Suprapubic skin (tissue), 4 donors: ENCODE results near the gene CNTN4. TPM values are rescaled to one million over a fixed set of nuclear protein-coding genes. Genes with fewer than 3 reads are reported as not detected.
"Not testable (repeated sequence)": the region's sequence is repeated elsewhere in the genome, so short reads cannot be mapped to it uniquely, and the experiment has no call there.

ENCODE experiments used
- DNase-seq, 2 donors: peaks; one replicate each; pipeline ENCODE4 v3.0.0-alpha.2; 2019; ENCODE audit warnings: low spot score in 2 of 2
- H3K27ac ChIP-seq: fragments of 200-600 bp; sonication (generic); one replicate; pipeline ENCODE4 v1.5.1; 2019
- H3K27me3 ChIP-seq: fragments of 200-600 bp; sonication (generic); one replicate; pipeline ENCODE4 v1.5.1; 2019
- H3K36me3 ChIP-seq: fragments of 200-600 bp; sonication (generic); one replicate; pipeline ENCODE4 v1.5.1; 2019
- H3K4me1 ChIP-seq: fragments of 200-600 bp; sonication (generic); one replicate; pipeline ENCODE4 v1.5.1; 2019
- H3K4me3 ChIP-seq: fragments of 200-600 bp; sonication (generic); one replicate; pipeline ENCODE4 v1.5.1; 2019; ENCODE audit warnings: mild to moderate bottlenecking
- H3K9me3 ChIP-seq: fragments of 200-600 bp; sonication (generic); one replicate; pipeline ENCODE4 v1.5.1; 2019
- CTCF ChIP-seq, 2 donors: fragments of 200-600 bp in 1 of 2; fragments of 450-650 bp in 1 of 2; sonication (generic) in 1 of 2; IDR thresholded peaks; one replicate each; pipeline ENCODE4 v1.5.1; 2016 to 2019; ENCODE audit warnings: antibody characterized with exemption in 2 of 2, mild to moderate bottlenecking in 1 of 2, moderate library complexity in 1 of 2
- EP300 ChIP-seq: sonication (generic); formaldehyde crosslinking; IDR thresholded peaks from one replicate; pipeline ENCODE4 v1.6.1; 2017; ENCODE audit warnings: antibody characterized with exemption
- POLR2A ChIP-seq, 2 donors: fragments of 450-650 bp; IDR thresholded peaks; one replicate each; pipeline ENCODE4 v1.6.1; 2017; ENCODE audit warnings: antibody characterized with exemption in 2 of 2, mild to moderate bottlenecking in 2 of 2, moderate library complexity in 2 of 2
- POLR2AphosphoS5 ChIP-seq, 3 donors: sonication (generic); formaldehyde crosslinking; IDR thresholded peaks; one replicate each; pipeline ENCODE4 v1.6.1; 2017; ENCODE audit warnings: antibody characterized with exemption in 3 of 3
- WGBS: methylation state at CpG from one replicate; pipeline ENCODE4 v1.1.5; 2018; 5-methylcytosine and 5-hydroxymethylcytosine counted together
- total RNA-seq, 4 donors: library from RNA; depleted of rRNA; stranded (reverse); fragments of >200 nt; gene quantifications; one replicate each; pipeline ENCODE4 v1.1.0, GENCODE V29; 2016

Gene CNTN4
- total RNA-seq, 4 donors from 2014 or later, result 0.60 to 8.1 (median 7.5) TPM

DNA sequence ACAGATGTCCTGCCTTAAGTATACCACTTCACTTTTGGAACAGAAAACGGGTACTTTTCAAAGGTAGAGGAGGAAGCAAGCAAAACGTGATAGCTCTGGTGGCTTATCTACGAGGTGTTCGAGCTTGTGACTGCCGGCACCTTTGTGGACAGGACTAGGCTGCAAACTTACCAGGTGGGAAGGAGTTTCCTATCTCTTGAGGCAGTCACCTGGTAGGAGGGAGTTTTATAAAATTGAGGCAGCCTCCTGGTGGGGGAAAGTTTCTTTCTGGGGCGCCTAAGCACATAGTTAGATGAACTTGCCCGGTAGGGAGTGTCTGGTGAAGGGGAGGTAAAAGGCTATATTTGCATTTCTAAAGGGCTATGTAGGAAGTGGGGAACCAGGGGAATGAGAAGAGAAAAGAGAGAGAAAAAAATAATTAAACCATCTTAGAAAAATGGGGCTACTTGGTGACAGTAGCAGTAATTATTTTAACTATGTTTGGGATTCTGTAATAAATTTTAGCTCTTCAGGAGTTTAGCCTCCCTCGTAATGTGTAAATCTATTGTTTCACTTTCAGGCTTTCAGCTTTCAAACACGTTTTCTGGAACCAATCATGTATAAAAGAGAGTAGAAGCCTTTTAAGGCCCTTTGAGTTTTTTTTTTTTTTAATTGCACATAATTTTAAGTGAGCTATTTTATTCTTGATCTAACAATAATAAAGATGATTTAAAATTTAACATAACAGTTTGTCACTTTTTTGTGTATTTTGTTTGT, 880.5 kb downstream of the CNTN4 start:
- Histone ChIP-seq H3K27ac (no peak overlapping the region), H3K36me3 (no peaks in the 10 kb centered on the region), H3K27me3 (no peaks in the 10 kb centered on the region), H3K9me3 (no peaks in the 10 kb centered on the region), H3K4me1 (no peaks in the 10 kb centered on the region), H3K4me3 (no peak overlapping the region)
- TF ChIP-seq POLR2A (IDR thresholded peaks at IDR 0.05), result no peak
- no peak for TF ChIP-seq EP300
- no peak for TF ChIP-seq POLR2AphosphoS5 (IDR thresholded peaks at IDR 0.05)
- TF ChIP-seq CTCF (IDR thresholded peaks at IDR 0.05), result no peak
- DNase-seq, result no peak
- 71% methylated on average over 9 of the region's 9 CpGs for WGBS

DNA sequence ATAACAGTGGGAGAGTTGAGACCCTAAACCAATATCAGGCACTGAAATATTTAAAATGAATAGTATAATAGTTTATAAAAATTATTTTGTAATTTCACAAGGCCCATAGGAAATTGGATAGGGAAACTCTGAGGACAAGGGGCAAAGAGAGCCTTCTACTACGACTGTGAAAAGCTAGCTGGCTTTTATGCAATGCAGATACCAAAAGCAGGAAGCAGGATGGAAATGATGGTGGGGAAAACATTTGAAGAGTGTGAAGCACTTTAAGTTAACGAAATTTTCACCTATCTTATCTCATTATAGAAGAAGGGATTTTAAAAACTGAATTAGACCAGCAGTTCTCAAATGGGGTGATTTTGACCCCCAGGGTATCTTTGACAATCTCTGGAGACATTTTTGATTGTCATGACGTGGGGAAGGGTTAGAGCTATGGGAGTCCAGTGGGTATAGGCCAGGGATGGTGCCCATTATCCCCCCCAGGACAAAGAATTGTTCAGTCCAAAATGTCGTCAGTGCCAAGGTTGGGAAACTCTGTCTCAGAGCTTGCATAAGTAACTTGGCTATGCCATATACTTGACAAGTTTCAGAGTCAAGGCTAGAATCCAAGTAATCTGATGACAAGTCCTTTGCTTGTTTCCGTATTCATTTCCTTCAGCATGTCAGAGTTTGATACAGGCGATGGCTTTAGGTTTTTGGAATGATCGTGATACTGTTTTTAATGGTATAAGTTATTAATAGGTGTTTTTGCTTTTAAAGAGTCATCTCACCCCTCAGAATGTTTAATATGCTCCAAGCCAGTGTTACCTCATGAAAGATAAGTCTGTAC, 885.6 kb downstream of the CNTN4 start:
- Histone ChIP-seq H3K27ac (no peak overlapping the region), H3K4me3 (no peak overlapping the region), H3K4me1 (no peaks in the 10 kb centered on the region), H3K36me3 (no peaks in the 10 kb centered on the region), H3K27me3 (no peaks in the 10 kb centered on the region), H3K9me3 (no peaks in the 10 kb centered on the region)
- DNase-seq, result no peak
- TF ChIP-seq POLR2A (IDR thresholded peaks at IDR 0.05), result no peak
- no peak for TF ChIP-seq POLR2AphosphoS5 (IDR thresholded peaks at IDR 0.05)
- no peak for TF ChIP-seq CTCF (IDR thresholded peaks at IDR 0.05)
- TF ChIP-seq EP300, result no peak
- 72% methylated on average over 7 of the region's 7 CpGs for WGBS

GRCh38 chr3:2984831-2985220, 886.2 kb downstream of the CNTN4 start:
- Histone ChIP-seq H3K4me3 (no peak overlapping the region), H3K27ac (no peak overlapping the region), H3K36me3 (no peaks in the 10 kb centered on the region), H3K9me3 (no peaks in the 10 kb centered on the region), H3K4me1 (no peaks in the 10 kb centered on the region), H3K27me3 (no peaks in the 10 kb centered on the region)
- WGBS, result 91% methylated on average over 2 of the region's 2 CpGs
- TF ChIP-seq POLR2A (IDR thresholded peaks at IDR 0.05) (no peak), CTCF (IDR thresholded peaks at IDR 0.05) (no peak), EP300 (no peak), POLR2AphosphoS5 (IDR thresholded peaks at IDR 0.05) (no peak)
- no peak for DNase-seq

GRCh38 chr3:2985479-2985878, 886.8 kb downstream of the CNTN4 start:
- Histone ChIP-seq H3K27ac (no peak overlapping the region), H3K9me3 (no peaks in the 10 kb centered on the region), H3K36me3 (no peaks in the 10 kb centered on the region), H3K4me1 (no peaks in the 10 kb centered on the region), H3K27me3 (no peaks in the 10 kb centered on the region), H3K4me3 (no peak overlapping the region)
- 90% methylated on average over 5 of the region's 5 CpGs for WGBS
- no peak for DNase-seq
- TF ChIP-seq EP300 (no peak), POLR2AphosphoS5 (IDR thresholded peaks at IDR 0.05) (no peak), POLR2A (IDR thresholded peaks at IDR 0.05) (no peak), CTCF (IDR thresholded peaks at IDR 0.05) (no peak)

- no peaks in the 10 kb centered on the region for H3K4me1 ChIP-seq
- WGBS, result 77% methylated on average over 2 of the region's 2 CpGs
- TF ChIP-seq POLR2A (IDR thresholded peaks at IDR 0.05), result no peak
- no peak for TF ChIP-seq CTCF (IDR thresholded peaks at IDR 0.05)
- no peak for TF ChIP-seq POLR2AphosphoS5 (IDR thresholded peaks at IDR 0.05)
- no peak for TF ChIP-seq EP300
Measured at GRCh38 chr3:2992534-2992933, 893.9 kb downstream of the CNTN4 start.

DNA sequence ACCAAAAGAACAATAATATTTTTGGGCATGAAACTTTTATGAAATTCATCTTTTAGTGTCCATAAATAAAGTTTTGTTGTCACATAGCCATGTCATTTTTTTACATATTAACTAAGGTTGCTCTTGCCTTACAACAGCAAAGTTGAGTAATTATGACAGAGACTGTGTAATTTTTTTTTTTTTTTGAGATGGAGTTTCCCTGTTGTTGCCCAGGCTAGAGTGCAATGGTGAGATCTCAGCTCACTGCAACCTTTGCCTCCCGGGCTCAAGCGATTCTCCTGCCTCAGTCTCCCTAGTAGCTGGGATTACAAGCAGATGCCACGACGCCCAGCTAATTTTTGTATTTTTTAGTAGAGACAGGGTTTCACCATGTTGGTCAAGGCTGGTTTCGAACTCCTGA, 894.5 kb downstream of the CNTN4 start:
- H3K4me3 ChIP-seq, H3K4me1 ChIP-seq, H3K27me3 ChIP-seq, H3K9me3 ChIP-seq, DNase-seq, H3K36me3 ChIP-seq, H3K27ac ChIP-seq: not testable (repeated sequence)
- WGBS, result 97% methylated on average over 5 of the region's 5 CpGs

More at GRCh38 chr3:2992534-2992933, 893.9 kb downstream of the CNTN4 start:
- no peak overlapping the region for H3K4me3 ChIP-seq
- no peaks in the 10 kb centered on the region for H3K9me3 ChIP-seq
- H3K36me3 ChIP-seq, result no peaks in the 10 kb centered on the region
- DNase-seq, result no peak
- no peak overlapping the region for H3K27ac ChIP-seq
- H3K27me3 ChIP-seq, result no peaks in the 10 kb centered on the region
